Ishikawa (cell line): Measurements from ENCODE around the gene UGGT2.

Source experiments
- CEBPB ChIP-seq: IDR thresholded peaks from 2 replicates; pipeline ENCODE4 v1.6.1; 2012
- CREB1 ChIP-seq: IDR thresholded peaks from 2 replicates; pipeline ENCODE4 v1.6.1; 2012; ENCODE audit warnings: low read depth
- EGR1 ChIP-seq: IDR thresholded peaks from 2 replicates; pipeline ENCODE4 v1.6.1; 2012
- EP300 ChIP-seq: IDR thresholded peaks from 2 replicates; pipeline ENCODE4 v1.6.1; 2012; ENCODE audit warnings: borderline replicate concordance
- FOXM1 ChIP-seq: IDR thresholded peaks from 2 replicates; pipeline ENCODE4 v1.6.1; 2012; ENCODE audit warnings: low read depth, borderline replicate concordance
- MAX ChIP-seq: IDR thresholded peaks from 2 replicates; pipeline ENCODE4 v1.6.1; 2012
- NFIC ChIP-seq: IDR thresholded peaks from 2 replicates; pipeline ENCODE4 v1.6.1; 2012
- RAD21 ChIP-seq: IDR thresholded peaks from 2 replicates; pipeline ENCODE4 v1.6.1; 2012; ENCODE audit warnings: low read depth
- REST ChIP-seq: IDR thresholded peaks from 2 replicates; pipeline ENCODE4 v1.6.1; 2012; ENCODE audit warnings: low read depth, mild to moderate bottlenecking
- TAF1 ChIP-seq: IDR thresholded peaks from 2 replicates; pipeline ENCODE4 v1.6.1; 2012; ENCODE audit warnings: low read depth, mild to moderate bottlenecking
- TCF12 ChIP-seq: IDR thresholded peaks from 2 replicates; pipeline ENCODE4 v1.6.1; 2012; ENCODE audit warnings: low read depth
- TEAD4 ChIP-seq: IDR thresholded peaks from 2 replicates; pipeline ENCODE4 v1.6.1; 2012
- USF1 ChIP-seq: IDR thresholded peaks from 2 replicates; pipeline ENCODE4 v1.6.1; 2012
- YY1 ChIP-seq: IDR thresholded peaks from 2 replicates; pipeline ENCODE4 v1.6.1; 2012; ENCODE audit warnings: low read depth
- ZBTB7A ChIP-seq: IDR thresholded peaks from 2 replicates; pipeline ENCODE4 v1.6.1; 2012; ENCODE audit warnings: low read depth

UGGT2 gene

GRCh38 chr13:96000069-96000468 lies 53.1 kb downstream of the UGGT2 start:
- TF ChIP-seq RAD21 (no peak), FOXM1 (no peak), MAX (no peak), USF1 (no peak), CREB1 (no peak)

- TF ChIP-seq NFIC (no peak), TCF12 (no peak), YY1 (no peak), CEBPB (no peak), USF1 (no peak), RAD21 (no peak), CREB1 (no peak), ZBTB7A (no peak), FOXM1 (no peak), EP300 (no peak), MAX (no peak), TAF1 (no peak), TEAD4 (no peak), REST (no peak), EGR1 (no peak)
Measured at GRCh38 chr13:95987841-95988240, 65.4 kb downstream of the UGGT2 start.

GRCh38 chr13:95982144-95982543 lies 71.1 kb downstream of the UGGT2 start:
- TF ChIP-seq RAD21 (no peak), NFIC (peak; percentile 64)

GRCh38 chr13:95970878-95971277 lies 82.3 kb downstream of the UGGT2 start:
- no peak for TF ChIP-seq TAF1
- no peak for TF ChIP-seq TEAD4
- no peak for TF ChIP-seq REST
- no peak for TF ChIP-seq CREB1
- no peak for TF ChIP-seq RAD21
- TF ChIP-seq USF1, result no peak
- no peak for TF ChIP-seq EP300
- TF ChIP-seq EGR1, result no peak
- no peak for TF ChIP-seq FOXM1

GRCh38 chr13:95968906-95969305 lies 84.3 kb downstream of the UGGT2 start:
- TF ChIP-seq ZBTB7A, result no peak
- TF ChIP-seq NFIC, result no peak
- no peak for TF ChIP-seq TEAD4
- TF ChIP-seq RAD21, result no peak
- TF ChIP-seq CREB1, result no peak
- TF ChIP-seq CEBPB, result no peak
- TF ChIP-seq REST, result no peak
- no peak for TF ChIP-seq TCF12
- TF ChIP-seq YY1, result no peak
- no peak for TF ChIP-seq EP300
- no peak for TF ChIP-seq TAF1
- TF ChIP-seq EGR1, result no peak
